ENCODE data around the gene LRP1. TPM values are rescaled to one million over a fixed set of nuclear protein-coding genes. Genes with fewer than 3 reads are reported as not detected.

LRP1 gene
- total and polyA plus RNA-seq, 2 of the 13 experiments (the other 11 are each of a cell fraction or from before 2014, with no cell fraction given): 14.7 to 30.8 TPM

DNA sequence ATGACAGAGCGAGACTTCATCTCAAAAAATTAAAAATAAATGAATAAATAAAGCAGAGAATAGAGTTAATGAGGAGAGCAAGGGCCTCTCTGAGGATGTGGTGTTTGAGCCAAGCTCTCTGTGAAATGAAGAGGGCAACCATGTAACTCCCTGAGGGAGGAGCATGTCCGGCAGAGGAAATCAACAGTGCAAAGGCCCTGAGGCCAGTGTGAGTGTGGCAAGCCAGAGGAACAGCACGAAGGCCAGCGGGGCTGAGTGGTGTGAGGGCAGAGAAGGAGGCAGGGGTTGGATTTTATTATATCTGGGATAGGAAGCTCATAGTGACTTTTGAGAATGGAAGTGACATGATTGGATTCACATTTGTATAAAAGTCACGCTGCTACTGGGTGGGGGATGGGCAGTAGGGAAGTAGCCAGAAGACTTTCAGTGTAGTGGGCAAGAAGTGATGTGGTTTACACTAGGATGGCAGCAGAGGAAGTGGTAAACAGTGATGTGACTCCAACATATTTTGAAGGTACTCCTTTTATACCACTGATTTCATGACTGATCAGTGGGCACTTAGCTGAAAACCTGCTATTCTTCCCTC lies 29.4 kb downstream of the LRP1 start (continued):
- TF ChIP-seq, protein P1, sequence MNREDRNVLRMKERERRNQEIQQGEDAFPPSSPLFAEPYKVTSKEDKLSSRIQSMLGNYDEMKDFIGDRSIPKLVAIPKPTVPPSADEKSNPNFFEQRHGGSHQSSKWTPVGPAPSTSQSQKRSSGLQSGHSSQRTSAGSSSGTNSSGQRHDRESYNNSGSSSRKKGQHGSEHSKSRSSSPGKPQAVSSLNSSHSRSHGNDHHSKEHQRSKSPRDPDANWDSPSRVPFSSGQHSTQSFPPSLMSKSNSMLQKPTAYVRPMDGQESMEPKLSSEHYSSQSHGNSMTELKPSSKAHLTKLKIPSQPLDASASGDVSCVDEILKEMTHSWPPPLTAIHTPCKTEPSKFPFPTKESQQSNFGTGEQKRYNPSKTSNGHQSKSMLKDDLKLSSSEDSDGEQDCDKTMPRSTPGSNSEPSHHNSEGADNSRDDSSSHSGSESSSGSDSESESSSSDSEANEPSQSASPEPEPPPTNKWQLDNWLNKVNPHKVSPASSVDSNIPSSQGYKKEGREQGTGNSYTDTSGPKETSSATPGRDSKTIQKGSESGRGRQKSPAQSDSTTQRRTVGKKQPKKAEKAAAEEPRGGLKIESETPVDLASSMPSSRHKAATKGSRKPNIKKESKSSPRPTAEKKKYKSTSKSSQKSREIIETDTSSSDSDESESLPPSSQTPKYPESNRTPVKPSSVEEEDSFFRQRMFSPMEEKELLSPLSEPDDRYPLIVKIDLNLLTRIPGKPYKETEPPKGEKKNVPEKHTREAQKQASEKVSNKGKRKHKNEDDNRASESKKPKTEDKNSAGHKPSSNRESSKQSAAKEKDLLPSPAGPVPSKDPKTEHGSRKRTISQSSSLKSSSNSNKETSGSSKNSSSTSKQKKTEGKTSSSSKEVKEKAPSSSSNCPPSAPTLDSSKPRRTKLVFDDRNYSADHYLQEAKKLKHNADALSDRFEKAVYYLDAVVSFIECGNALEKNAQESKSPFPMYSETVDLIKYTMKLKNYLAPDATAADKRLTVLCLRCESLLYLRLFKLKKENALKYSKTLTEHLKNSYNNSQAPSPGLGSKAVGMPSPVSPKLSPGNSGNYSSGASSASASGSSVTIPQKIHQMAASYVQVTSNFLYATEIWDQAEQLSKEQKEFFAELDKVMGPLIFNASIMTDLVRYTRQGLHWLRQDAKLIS (CRISPR knock-in tag; IDR thresholded peaks at IDR 0.05): no peak
- TF ChIP-seq ZC3H13 (CRISPR knock-in tag; IDR thresholded peaks at IDR 0.05) (no peak), EEA1 (CRISPR knock-in tag; IDR thresholded peaks at IDR 0.05; ENCODE audit: borderline replicate concordance) (no peak)

DNA sequence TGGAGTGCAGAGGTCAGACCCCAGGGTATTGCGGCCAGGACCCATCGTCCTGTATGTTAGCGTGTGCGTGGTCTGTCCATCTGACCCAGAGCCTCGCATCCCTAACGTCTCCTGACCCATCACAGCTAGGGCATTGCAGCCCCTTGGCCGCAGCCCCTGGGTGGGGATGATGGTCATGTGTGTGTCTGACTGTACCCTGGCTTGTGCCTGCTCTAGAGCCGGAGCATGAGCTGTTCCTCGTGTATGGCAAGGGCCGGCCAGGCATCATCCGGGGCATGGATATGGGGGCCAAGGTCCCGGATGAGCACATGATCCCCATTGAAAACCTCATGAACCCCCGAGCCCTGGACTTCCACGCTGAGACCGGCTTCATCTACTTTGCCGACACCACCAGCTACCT lies 29.9 kb downstream of the LRP1 start:
- Histone ChIP-seq H3K27me3 (ENCODE audit: control insufficient read depth in 1 of 2, insufficient read depth in 2 of 2, low read length in 2 of 2) (no peaks in the 10 kb centered on the region), H3K36me3 (replicated peaks in 1 of 2; ENCODE audit: control insufficient read depth in 1 of 2, insufficient read depth in 2 of 2, low read length in 2 of 2) (peaks cover 65 to 90% of the 10 kb centered on the region in 2 experiments), H3K79me2 (ENCODE audit: insufficient read depth, low read length) (no peaks in the 10 kb centered on the region), H3K4me1 (ENCODE audit: insufficient read depth, low read length) (peaks cover 25% of the 10 kb centered on the region), H3K9ac (ENCODE audit: insufficient read depth, low read depth, low read length) (no peak overlapping the region), H4K20me1 (ENCODE audit: insufficient read depth, low read length) (no peaks in the 10 kb centered on the region; the same call in 1 of the 2 replicates), H3K4me2 (ENCODE audit: low read depth, low read length) (no peak overlapping the region), H3K4me3 (replicated peaks in 1 of 3; ENCODE audit: insufficient read depth in 1 of 3, low read depth in 2 of 3, low read length in 3 of 3) (no peak overlapping the region), H3K27ac (ENCODE audit: extremely low read length, insufficient read depth, low read length) (no peak overlapping the region), H2AFZ (ENCODE audit: low read length) (no peak overlapping the region), H3K9me3 (ENCODE audit: low read length) (no peaks in the 10 kb centered on the region)
- POLR2A ChIA-PET: interaction anchor here (1.4 to 3.0 kb wide), 3 partner anchors 9 to 30 kb away, joined by 3 to 15 read pairs (median 11); partner anchors contain the start of genes LRP1 and LRP1-AS
- BruUV-seq (replicated peaks): no TSS peak
- TF ChIP-seq, protein P2, sequence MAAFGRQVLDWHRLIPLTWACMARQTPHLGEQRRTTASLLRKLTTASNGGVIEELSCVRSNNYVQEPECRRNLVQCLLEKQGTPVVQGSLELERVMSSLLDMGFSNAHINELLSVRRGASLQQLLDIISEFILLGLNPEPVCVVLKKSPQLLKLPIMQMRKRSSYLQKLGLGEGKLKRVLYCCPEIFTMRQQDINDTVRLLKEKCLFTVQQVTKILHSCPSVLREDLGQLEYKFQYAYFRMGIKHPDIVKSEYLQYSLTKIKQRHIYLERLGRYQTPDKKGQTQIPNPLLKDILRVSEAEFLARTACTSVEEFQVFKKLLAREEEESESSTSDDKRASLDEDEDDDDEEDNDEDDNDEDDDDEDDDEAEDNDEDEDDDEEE (CRISPR knock-in tag; IDR thresholded peaks at IDR 0.05): no peak
- TF ChIP-seq CBX5 (CRISPR knock-in tag; IDR thresholded peaks at IDR 0.05; ENCODE audit: borderline replicate concordance) (no peak), AGO2 (optimal IDR thresholded peaks at IDR 0.05; ENCODE audit: low read depth, low read length) (peak; percentile 65), MTA1 (CRISPR knock-in tag; IDR thresholded peaks at IDR 0.05; ENCODE audit: borderline replicate concordance) (no peak), ARHGAP35 (CRISPR knock-in tag; IDR thresholded peaks at IDR 0.05; ENCODE audit: borderline replicate concordance) (no peak)
- no peak for FAIRE-seq
- in situ Hi-C loops (cut with HindIII; ENCODE audit: extremely low pct_ligation_motif_present, low pct_unique_long_range_greater_than_20kb): no loop called here
- intact Hi-C loops (cut with micrococcal nuclease; ENCODE audit: unreplicated experiment): no loop called here
- DNase-seq (ENCODE audit: low spot score): no peak
- no peak for ATAC-seq
- 98% methylated on average over 12 of the region's 16 CpGs for WGBS (ENCODE audit: low lambda C conversion rate)
- CTCF ChIA-PET (ENCODE audit: low intra/inter-chr PET ratio, low total read pairs): no interaction called here

Data from HepG2 (cell line).